ENCODE results near the gene EEA1.

EEA1 gene

GRCh38 chr12:92721130-92721529 is 208.0 kb downstream of the EEA1 start:
- H3K4me3 ChIP-seq (ENCODE audit: low read depth, low read length): no peak overlapping the region
- H3K27ac ChIP-seq: no peak overlapping the region
- TF ChIP-seq CTCF (IDR thresholded peaks at IDR 0.05): no peak
- no peaks in the 10 kb centered on the region for H3K9me3 ChIP-seq (ENCODE audit: control insufficient read depth, low read length)
- no peak overlapping the region for H3K4me2 ChIP-seq (ENCODE audit: low read length)
- H3K79me2 ChIP-seq: no peaks in the 10 kb centered on the region
- no peaks in the 10 kb centered on the region for H3K27me3 ChIP-seq (ENCODE audit: control insufficient read depth, insufficient read depth, low read length)
- no peak overlapping the region for H3K9ac ChIP-seq
- H2AFZ ChIP-seq: no peak overlapping the region
- H3K4me1 ChIP-seq: no peaks in the 10 kb centered on the region
- H3K36me3 ChIP-seq (ENCODE audit: control insufficient read depth, insufficient read depth, low read length): no peaks in the 10 kb centered on the region
